ENCODE measurements around the gene LRRC70.

The LRRC70 gene

GRCh38 chr5:62547945-62548630 is 30.5 kb upstream of the LRRC70 start:
- no peak overlapping the region for H2AFZ ChIP-seq (ENCODE audit: low read depth, low read length, severe bottlenecking)
- no peaks in the 10 kb centered on the region for H4K20me1 ChIP-seq (ENCODE audit: low read depth, low read length)
- no peaks in the 10 kb centered on the region for H3K79me2 ChIP-seq (ENCODE audit: insufficient read depth, low read length)
- no peak overlapping the region for H3K27ac ChIP-seq (ENCODE audit: low read depth, low read length)
- no peaks in the 10 kb centered on the region; the same call in 1 of the 2 replicates for H3F3A ChIP-seq (ENCODE audit: insufficient read depth)
- H3K9me3 ChIP-seq (ENCODE audit: insufficient read depth, low read length) = no peaks in the 10 kb centered on the region
- H3K4me2 ChIP-seq (ENCODE audit: low read depth, low read length, poor library complexity, severe bottlenecking) = no peak overlapping the region
- TF ChIP-seq EZH2phosphoT487 (conservative IDR thresholded peaks at IDR 0.05; ENCODE audit: low read length) = no peak
- TF ChIP-seq CTCF (IDR thresholded peaks at IDR 0.05; ENCODE audit: insufficient read depth, low read length, poor library complexity, severe bottlenecking) = no peak
- H3K9me2 ChIP-seq (replicated peaks; ENCODE audit: insufficient read depth, low read length) = no peaks in the 10 kb centered on the region
- 0 out of 2 replicates have a peak, but pooled peaks cover 3% of the 10 kb centered on the region for H3K36me3 ChIP-seq (ENCODE audit: low read length)
- no peak overlapping the region for H3K4me3 ChIP-seq (ENCODE audit: insufficient read depth, low read length, poor library complexity, severe bottlenecking)
- no peaks in the 10 kb centered on the region for H3K27me3 ChIP-seq (ENCODE audit: low read length)
- no peak overlapping the region for H3K9ac ChIP-seq (ENCODE audit: low read length)

GRCh38 chr5:62550103-62550502 is 28.5 kb upstream of the LRRC70 start:
- Histone ChIP-seq H3K9ac (ENCODE audit: low read length) (no peak overlapping the region), H3F3A (ENCODE audit: insufficient read depth) (no peaks in the 10 kb centered on the region; the same call in 1 of the 2 replicates), H3K9me3 (ENCODE audit: insufficient read depth, low read length) (no peaks in the 10 kb centered on the region), H3K36me3 (ENCODE audit: low read length) (0 out of 2 replicates have a peak, but pooled peaks cover 3% of the 10 kb centered on the region), H4K20me1 (ENCODE audit: low read depth, low read length) (no peaks in the 10 kb centered on the region), H3K27me3 (ENCODE audit: low read length) (no peaks in the 10 kb centered on the region), H2AFZ (ENCODE audit: low read depth, low read length, severe bottlenecking) (no peak overlapping the region), H3K4me2 (ENCODE audit: low read depth, low read length, poor library complexity, severe bottlenecking) (no peak overlapping the region), H3K79me2 (ENCODE audit: insufficient read depth, low read length) (no peaks in the 10 kb centered on the region), H3K27ac (ENCODE audit: low read depth, low read length) (no peak overlapping the region), H3K4me3 (ENCODE audit: insufficient read depth, low read length, poor library complexity, severe bottlenecking) (no peak overlapping the region), H3K9me2 (replicated peaks; ENCODE audit: insufficient read depth, low read length) (no peaks in the 10 kb centered on the region)
- no peak for TF ChIP-seq EZH2phosphoT487 (conservative IDR thresholded peaks at IDR 0.05; ENCODE audit: low read length)
- TF ChIP-seq CTCF (IDR thresholded peaks at IDR 0.05; ENCODE audit: insufficient read depth, low read length, poor library complexity, severe bottlenecking) = no peak

- Histone ChIP-seq H3F3A (ENCODE audit: insufficient read depth) (no peaks in the 10 kb centered on the region; the same call in 1 of the 2 replicates), H2AFZ (ENCODE audit: low read depth, low read length, severe bottlenecking) (no peak overlapping the region), H3K9me2 (replicated peaks; ENCODE audit: insufficient read depth, low read length) (no peaks in the 10 kb centered on the region), H3K4me3 (ENCODE audit: insufficient read depth, low read length, poor library complexity, severe bottlenecking) (no peak overlapping the region), H4K20me1 (ENCODE audit: low read depth, low read length) (no peaks in the 10 kb centered on the region), H3K9ac (ENCODE audit: low read length) (no peak overlapping the region), H3K9me3 (ENCODE audit: insufficient read depth, low read length) (no peaks in the 10 kb centered on the region), H3K27me3 (ENCODE audit: low read length) (no peaks in the 10 kb centered on the region), H3K79me2 (ENCODE audit: insufficient read depth, low read length) (no peaks in the 10 kb centered on the region), H3K27ac (ENCODE audit: low read depth, low read length) (no peak overlapping the region), H3K36me3 (ENCODE audit: low read length) (peaks cover 8% of the 10 kb centered on the region; the same call in 1 of the 2 replicates), H3K4me2 (ENCODE audit: low read depth, low read length, poor library complexity, severe bottlenecking) (no peak overlapping the region)
- TF ChIP-seq EZH2phosphoT487 (conservative IDR thresholded peaks at IDR 0.05; ENCODE audit: low read length) (no peak), CTCF (IDR thresholded peaks at IDR 0.05; ENCODE audit: insufficient read depth, low read length, poor library complexity, severe bottlenecking) (no peak)
Observed at GRCh38 chr5:62555930-62556329, 22.7 kb upstream of the LRRC70 start.
